Osteocyte (in vitro differentiated cells): ENCODE measurements around the gene PLXDC2. TPM values are rescaled to one million over a fixed set of nuclear protein-coding genes. Genes with fewer than 3 reads are reported as not detected.

Source experiments
- DNase-seq: peaks from one replicate; pipeline ENCODE4 v3.0.0; 2021; ENCODE audit warnings: mixed read lengths; ENCODE audit not compliant: unreplicated experiment; ENCODE audit errors: extremely low spot score
- H3K27ac Mint-ChIP-seq: one replicate; pipeline ENCODE4 v1.8.0; 2021; ENCODE audit warnings: mild to moderate bottlenecking, mixed read lengths; ENCODE audit not compliant: unreplicated experiment
- H3K27me3 Mint-ChIP-seq: one replicate; pipeline ENCODE4 v1.8.0; 2021; ENCODE audit warnings: mixed read lengths; ENCODE audit not compliant: unreplicated experiment
- H3K36me3 Mint-ChIP-seq: one replicate; pipeline ENCODE4 v1.8.0; 2021; ENCODE audit warnings: mixed read lengths; ENCODE audit not compliant: unreplicated experiment
- H3K4me1 Mint-ChIP-seq: one replicate; pipeline ENCODE4 v1.8.0; 2021; ENCODE audit warnings: mixed read lengths; ENCODE audit not compliant: unreplicated experiment
- H3K4me3 Mint-ChIP-seq: one replicate; pipeline ENCODE4 v1.8.0; 2021; ENCODE audit warnings: mild to moderate bottlenecking, moderate library complexity, mixed read lengths; ENCODE audit not compliant: unreplicated experiment
- H3K9me3 Mint-ChIP-seq: one replicate; pipeline ENCODE4 v1.8.0; 2021; ENCODE audit warnings: mixed read lengths; ENCODE audit not compliant: unreplicated experiment
- CTCF ChIP-seq: fragments of 200-600 bp; sonication (generic); IDR thresholded peaks from 2 replicates; pipeline ENCODE4 v1.5.0; 2021; ENCODE audit warnings: antibody characterized with exemption, mild to moderate bottlenecking, moderate library complexity
- total RNA-seq: library from RNA; stranded (reverse); gene quantifications from 2 replicates; pipeline ENCODE4 v1.2.1, GENCODE V29; 2021

The PLXDC2 gene
- total RNA-seq, 1 donor from 2014 or later, result 33.2 TPM

- no peak for TF ChIP-seq CTCF
- Mint-ChIP-seq H3K27me3 (no peaks in the 10 kb centered on the region), H3K4me3 (no peak overlapping the region), H3K9me3 (peaks cover 2% of the 10 kb centered on the region), H3K4me1 (peaks cover 6% of the 10 kb centered on the region), H3K27ac (no peak overlapping the region), H3K36me3 (no peaks in the 10 kb centered on the region)
- no peak for DNase-seq
These were observed 487.4 kb downstream of the PLXDC2 start for GRCh38 chr10:20303453-20304152.

- H3K36me3 Mint-ChIP-seq, result no peaks in the 10 kb centered on the region
- no peak overlapping the region for H3K4me3 Mint-ChIP-seq
- no peak for TF ChIP-seq CTCF
- no peak for DNase-seq
- H3K27ac Mint-ChIP-seq, result no peak overlapping the region
- no peaks in the 10 kb centered on the region for H3K4me1 Mint-ChIP-seq
- peaks cover 26% of the 10 kb centered on the region for H3K9me3 Mint-ChIP-seq
- H3K27me3 Mint-ChIP-seq, result no peaks in the 10 kb centered on the region
These were observed 497.4 kb downstream of the PLXDC2 start for GRCh38 chr10:20313665-20314064.

- no peaks in the 10 kb centered on the region for H3K4me1 Mint-ChIP-seq
- no peaks in the 10 kb centered on the region for H3K27me3 Mint-ChIP-seq
- no peaks in the 10 kb centered on the region for H3K36me3 Mint-ChIP-seq
- DNase-seq, result no peak
- H3K27ac Mint-ChIP-seq, result no peak overlapping the region
- H3K4me3 Mint-ChIP-seq, result no peak overlapping the region
- TF ChIP-seq CTCF, result no peak
- peaks cover 18% of the 10 kb centered on the region for H3K9me3 Mint-ChIP-seq
These were observed 498.2 kb downstream of the PLXDC2 start for GRCh38 chr10:20314431-20314830.

DNA sequence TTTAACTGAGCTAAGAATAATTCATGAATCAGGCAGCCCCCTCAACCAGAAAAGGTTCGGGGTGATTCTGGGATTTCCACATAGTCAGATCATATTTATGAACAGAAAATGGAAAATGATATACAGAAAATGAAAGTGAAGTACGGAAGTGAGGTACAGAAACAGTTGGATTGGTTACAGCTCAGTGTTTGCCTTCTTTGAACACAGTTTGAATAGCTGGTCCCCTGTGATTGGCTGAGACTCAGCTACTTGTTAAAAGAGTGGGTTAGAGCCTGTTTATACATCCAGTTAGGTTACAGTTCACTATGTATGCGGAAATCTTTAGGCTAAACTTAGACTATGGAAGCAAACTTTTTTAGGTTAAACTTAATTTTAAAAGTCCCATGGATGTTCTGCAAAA, 511.7 kb downstream of the PLXDC2 start:
- TF ChIP-seq CTCF, result no peak
- no peaks in the 10 kb centered on the region for H3K36me3 Mint-ChIP-seq
- peaks cover 11% of the 10 kb centered on the region for H3K9me3 Mint-ChIP-seq
- no peak for DNase-seq
- no peaks in the 10 kb centered on the region for H3K4me1 Mint-ChIP-seq
- H3K4me3 Mint-ChIP-seq, result no peak overlapping the region
- no peak overlapping the region for H3K27ac Mint-ChIP-seq
- H3K27me3 Mint-ChIP-seq, result no peaks in the 10 kb centered on the region

DNA sequence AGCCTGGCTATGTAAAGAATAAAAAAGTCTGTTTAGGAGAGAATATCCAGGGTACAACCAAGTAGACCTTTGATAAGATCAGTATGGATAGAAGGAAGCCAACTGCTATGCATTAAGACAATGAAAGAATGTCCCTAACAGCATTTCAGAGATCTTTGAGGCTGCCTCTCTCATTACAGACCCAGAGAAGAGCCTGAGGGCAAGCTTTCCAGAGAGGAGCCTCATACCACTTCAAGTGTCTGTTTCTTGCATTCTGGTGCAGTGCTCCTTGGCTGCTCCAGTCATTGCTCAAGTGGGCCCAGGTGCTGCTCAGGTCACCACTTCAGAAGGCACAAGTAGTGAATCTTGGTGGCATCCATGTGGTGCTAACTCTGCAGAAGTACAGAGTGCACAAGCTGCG, 514.0 kb downstream of the PLXDC2 start:
- no peak for DNase-seq
- no peak overlapping the region for H3K27ac Mint-ChIP-seq
- H3K36me3 Mint-ChIP-seq, result no peaks in the 10 kb centered on the region
- TF ChIP-seq CTCF, result no peak
- H3K27me3 Mint-ChIP-seq, result no peaks in the 10 kb centered on the region
- no peaks in the 10 kb centered on the region for H3K4me1 Mint-ChIP-seq
- peaks cover 18% of the 10 kb centered on the region for H3K9me3 Mint-ChIP-seq
- H3K4me3 Mint-ChIP-seq, result no peak overlapping the region
